Stimulated activated CD4-positive, alpha-beta T cell treated with anti-CD3 and anti-CD28 coated beads, Interleukin-12 subunit alpha, Interleukin-12 subunit beta, amount 100 ng/mL, for 24 hours (primary cell): ENCODE results near the gene KIF26A.
"Not testable (repeated sequence)": the region's sequence is repeated elsewhere in the genome, so short reads cannot be mapped to it uniquely, and the experiment has no call there.

Source experiments
- DNase-seq, 2 experiments: peaks; one replicate each; pipeline ENCODE4 v3.0.0-alpha.2; 2020; ENCODE audit warnings: low read depth in 2 of 2

The KIF26A gene

DNA sequence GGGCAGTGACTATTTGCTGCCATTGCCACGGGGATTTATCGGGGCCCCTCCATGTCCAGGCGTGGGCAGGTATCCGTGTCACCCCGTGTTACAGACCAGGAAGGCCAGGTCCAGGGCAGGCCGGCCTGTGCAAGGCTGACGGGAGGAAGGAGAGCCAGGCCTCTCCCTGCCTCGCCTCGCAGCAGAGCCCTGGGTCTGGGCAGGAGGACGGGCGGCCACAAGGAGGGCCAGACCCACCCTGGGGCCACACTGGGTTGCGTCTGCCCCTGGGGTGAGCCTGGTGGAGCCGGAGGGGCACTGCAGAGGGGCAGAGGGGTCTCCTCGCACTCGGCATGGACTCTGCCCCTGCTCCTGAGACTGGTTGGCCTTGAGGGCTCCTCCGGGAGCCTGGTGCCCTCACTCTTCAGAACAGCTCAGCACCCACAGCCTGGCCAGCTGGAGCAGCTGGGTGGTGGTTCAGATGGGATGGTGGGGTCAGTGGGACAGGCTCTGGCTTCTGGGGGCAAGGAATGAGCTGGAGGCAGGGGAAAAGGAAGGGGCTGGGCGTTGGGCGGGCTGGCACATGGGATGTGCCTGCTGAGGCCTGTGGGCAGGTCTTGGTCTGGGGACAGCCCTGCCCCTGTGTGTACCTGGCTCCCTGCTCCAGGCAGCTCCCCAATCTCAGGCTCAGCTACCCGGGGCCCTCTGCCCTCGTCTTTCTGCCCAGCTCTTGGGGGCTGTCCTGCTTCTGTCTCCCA is 53.9 kb downstream of the KIF26A start:
- DNase-seq, result no peak

DNA sequence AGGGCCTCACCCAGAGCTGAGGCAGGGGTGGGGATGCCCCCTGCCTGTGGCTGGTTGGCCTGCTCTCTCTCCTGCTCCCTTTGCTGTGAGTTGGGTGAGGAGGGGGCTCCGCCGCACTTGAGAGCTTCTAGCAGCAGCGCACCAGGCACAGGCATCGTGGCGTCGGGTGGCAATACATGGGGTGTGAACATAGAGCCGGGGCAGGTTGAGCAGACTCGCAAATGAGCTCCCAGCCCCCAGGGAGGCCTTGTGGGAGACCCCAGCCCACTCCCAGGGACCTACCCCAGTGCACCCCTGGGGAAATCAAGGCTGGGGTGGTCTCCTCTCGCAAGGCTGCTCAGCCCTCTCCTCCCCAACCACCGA is 54.5 kb downstream of the KIF26A start:
- DNase-seq, result no peak

DNA sequence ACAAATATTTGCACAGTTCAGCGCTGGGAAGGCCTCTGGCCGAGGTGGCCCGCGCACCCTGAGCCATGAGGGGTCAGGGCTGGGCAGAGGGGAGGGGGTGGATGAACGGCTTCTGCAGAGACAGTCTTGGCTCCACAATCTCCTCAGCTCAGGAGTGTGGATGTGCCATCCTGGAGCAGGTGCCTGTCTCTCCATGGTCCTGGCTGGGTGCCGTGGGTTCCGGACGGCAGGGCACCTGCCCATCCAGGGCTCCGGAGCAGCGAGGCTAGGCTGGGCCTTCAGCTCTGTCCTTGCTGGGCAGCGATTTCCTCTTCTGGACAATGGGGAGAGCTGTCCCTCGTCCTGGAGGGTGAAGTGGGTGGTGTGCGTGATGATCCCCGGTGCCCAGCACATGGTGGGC is 55.6 kb downstream of the KIF26A start:
- no peak for DNase-seq

GRCh38 chr14:104194716-104195115 is 56.3 kb downstream of the KIF26A start:
- no peak for DNase-seq

DNA sequence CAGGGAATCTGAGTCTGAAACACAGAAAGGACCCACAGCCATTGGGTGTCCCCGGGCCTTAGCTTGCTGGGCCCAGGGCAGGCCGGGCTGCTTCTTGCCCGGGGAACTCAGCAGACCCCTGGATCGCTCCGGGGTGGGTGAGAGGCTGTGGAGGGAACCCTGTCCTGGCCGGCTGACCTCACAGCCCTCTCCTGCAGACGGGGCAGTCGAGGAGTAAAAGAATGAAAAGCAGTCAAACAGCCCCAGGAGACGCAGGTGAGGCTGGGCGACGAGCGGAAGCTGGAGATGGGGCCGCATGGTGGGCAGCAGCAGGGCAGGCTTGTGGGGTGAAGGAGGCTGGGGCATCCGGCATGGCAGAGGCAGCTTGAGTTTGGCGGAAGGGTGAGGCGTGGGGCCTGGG is 57.0 kb downstream of the KIF26A start:
- DNase-seq, result no peak

GRCh38 chr14:104195878-104196277 is 57.5 kb downstream of the KIF26A start:
- DNase-seq, result no peak

GRCh38 chr14:104196461-104197140 is 58.2 kb downstream of the KIF26A start:
- no peak for DNase-seq

- DNase-seq, result no peak
Measured at GRCh38 chr14:104197449-104198247, 59.3 kb downstream of the KIF26A start.

- DNase-seq, result no peak
Measured at GRCh38 chr14:104199266-104199895, 61.0 kb downstream of the KIF26A start.

DNA sequence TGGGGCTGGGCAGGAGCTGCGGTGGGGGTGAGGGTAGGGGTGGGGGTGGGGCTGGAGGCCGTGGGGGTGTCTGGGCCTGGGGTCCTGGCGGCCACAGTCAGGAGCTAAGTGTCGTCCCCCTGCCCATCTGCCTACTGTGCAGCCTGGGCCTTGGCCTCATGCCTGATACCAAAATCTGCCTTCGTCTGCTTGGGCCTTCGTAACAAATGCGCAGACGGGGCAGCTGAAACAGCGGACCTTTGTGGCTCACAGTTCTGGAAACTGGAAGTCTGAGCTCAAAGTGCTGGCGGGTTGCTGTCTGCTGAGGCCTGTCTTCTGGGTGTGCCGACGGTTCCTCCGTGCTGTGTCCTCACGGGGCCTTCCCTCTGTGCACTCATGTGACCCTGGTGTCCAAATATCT is 61.7 kb downstream of the KIF26A start:
- DNase-seq, result no peak

GRCh38 chr14:104200591-104200990 is 62.2 kb downstream of the KIF26A start:
- no peak for DNase-seq

GRCh38 chr14:104201063-104201462 is 62.7 kb downstream of the KIF26A start:
- no peak for DNase-seq

DNA sequence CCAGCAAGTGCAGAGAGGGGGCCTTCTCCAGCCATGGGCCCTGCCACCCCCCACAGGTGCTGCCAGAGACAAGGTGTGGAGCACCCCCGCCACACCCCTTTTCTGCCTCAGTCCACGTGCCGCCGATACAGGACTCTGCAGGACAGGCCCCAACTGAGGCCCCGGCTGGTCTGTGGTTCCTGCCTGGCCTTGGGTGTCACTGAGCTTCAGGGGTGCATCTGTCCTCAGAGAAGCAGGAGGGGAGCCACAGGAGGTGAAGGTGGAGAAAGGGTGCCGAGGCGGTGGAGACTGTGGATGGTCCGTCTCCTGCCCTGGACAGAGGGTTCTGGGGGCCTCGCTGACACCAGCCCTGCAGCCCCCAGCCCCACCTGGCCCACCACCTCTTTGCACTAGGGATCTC is 63.1 kb downstream of the KIF26A start:
- DNase-seq, result no peak

GRCh38 chr14:104202259-104203070 is 64.1 kb downstream of the KIF26A start:
- DNase-seq, result no peak

DNA sequence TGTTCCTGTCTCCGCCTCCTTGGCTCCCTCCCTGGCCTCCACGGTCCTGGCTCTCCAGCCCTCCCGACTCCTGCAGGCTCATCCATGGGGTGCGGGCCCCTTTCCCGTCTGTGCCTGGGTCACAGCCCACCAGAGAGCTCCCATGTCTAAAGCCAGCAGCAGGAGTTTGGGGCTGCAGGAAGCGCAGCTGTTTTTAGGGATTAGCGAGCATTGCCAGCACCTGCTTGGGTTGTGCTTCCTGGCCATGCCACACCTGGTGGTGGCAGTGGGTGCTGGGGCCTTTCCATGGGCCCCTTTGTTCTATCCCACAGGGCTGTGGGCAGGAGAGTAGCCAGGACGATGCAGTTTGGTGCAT is 64.7 kb downstream of the KIF26A start:
- DNase-seq, result no peak

GRCh38 chr14:104204660-104205149 is 66.3 kb downstream of the KIF26A start:
- no peak for DNase-seq

DNA sequence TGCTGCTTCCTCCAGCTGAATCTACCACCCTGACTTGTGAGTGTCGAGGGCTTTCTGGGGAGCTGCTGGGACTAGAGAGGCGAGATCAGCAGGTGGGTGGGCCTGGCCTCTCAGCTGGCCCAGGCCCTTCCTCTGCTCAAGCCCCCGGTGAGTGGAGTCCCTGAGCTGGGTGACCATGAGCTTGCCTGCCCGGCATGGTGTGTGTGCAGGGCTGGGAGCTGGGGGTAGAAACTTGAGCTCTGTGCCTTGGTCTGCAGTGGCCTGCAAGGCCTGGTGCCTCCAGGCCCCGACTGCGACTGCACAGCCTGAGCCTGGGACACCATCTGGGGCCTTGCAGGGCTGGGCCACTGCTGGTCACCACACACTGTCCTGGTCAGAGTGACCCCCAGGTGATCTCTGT is 67.4 kb downstream of the KIF26A start:
- DNase-seq, result no peak

DNA sequence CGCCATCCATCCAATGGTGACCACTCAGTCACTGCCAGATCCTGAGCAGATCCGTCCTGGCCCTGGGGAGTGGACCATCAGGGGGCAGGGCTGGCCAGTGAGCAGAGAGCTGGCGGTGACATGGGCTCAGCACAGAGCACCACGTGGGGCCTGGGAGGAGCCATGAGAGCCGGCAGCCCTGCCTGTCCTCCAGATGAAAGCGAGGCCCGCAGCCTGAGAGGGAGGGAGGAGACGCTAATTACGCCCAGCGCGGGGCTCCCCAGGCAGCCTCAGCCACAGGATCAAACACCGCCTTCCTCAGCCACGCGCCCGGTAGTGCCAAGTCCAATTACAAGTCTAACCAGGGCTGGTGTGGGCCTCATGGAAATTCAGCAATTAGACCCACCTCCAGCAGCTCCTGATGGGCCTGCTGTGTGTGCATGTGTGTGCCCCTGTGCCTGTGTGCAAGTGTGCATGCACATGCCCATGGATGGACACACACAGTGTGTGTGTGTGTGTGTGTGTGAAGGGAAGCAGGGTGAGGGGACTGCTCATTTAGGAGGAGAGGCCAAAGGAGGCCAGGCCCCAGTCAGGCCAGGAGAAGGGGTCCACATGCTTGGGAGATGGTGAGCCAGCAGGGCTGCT is 68.0 kb downstream of the KIF26A start:
- DNase-seq, result no peak

DNA sequence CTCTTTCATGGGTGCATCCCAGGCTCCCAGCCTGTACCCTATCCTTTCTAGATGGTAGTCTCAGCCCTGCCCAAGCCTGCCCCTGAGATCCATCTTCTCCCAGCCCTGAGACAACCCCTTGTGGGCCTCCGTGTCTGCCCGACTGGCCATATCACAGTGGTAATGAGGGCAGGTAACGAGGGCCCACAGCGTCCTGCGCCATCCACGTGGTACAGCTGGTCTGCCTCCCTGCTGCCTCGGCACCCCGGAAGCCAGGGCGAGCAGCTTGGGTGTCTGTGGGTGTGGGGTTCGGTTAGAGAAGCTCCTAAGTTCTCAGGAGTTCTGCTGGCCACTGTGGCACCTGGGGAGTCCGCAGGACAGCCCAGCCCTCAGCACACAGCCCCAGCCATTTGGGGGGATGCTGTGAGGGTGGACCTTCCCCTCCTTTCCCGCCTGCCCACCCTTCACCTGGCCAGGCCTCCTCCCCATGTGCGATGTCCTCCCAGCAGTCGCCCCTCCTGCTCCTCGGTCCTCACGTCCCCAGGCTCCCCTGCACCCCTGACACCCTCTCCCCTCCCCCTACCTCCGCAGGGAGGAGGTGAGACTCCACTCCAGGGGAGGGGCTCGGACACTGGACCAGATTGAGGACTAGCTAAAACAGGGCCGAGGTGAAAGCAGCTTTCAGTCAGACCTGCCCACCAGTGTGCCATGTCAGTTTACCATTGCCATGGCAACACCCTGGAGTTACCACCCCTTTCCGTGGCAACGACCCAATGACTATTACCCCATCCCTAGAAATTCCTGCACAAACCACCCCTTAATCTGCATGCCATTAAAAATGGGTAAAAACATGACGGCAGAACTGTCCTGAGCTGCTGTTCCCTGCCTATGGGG is 69.0 kb downstream of the KIF26A start:
- DNase-seq, result no peak

DNA sequence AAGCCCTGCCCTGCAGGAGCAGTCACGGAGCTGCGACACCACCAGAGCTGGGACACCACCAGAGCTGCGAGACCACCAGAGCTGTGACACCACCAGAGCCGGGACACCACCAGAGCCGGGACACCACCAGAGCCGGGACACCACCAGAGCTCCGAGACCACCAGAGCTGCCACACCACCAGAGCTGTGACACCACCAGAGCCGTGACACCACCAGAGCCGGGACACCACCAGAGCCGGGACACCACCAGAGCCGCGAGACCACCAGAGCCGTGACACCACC is 69.6 kb downstream of the KIF26A start:
- not testable (repeated sequence) for DNase-seq
